Spinal cord (tissue), 4 donors: ENCODE measurements around the gene GNB5. TPM values are rescaled to one million over a fixed set of nuclear protein-coding genes. Genes with fewer than 3 reads are reported as not detected.

ENCODE experiments used
- polyA plus RNA-seq, 2 donors: library from polyadenylated mRNA; unstranded; fragments of 120-200 nt; gene quantifications; one replicate each; pipeline ENCODE4 v1.2.1, GENCODE V29; 2013; ENCODE audit not compliant: insufficient read length in 2 of 2
- small RNA-seq: library from RNA; depleted of rRNA; stranded (forward); fragments of <200 nt; gene quantifications from one replicate; pipeline ENCODE3, GENCODE V24; 2014; ENCODE audit warnings: low replicate concordance
- total RNA-seq, 2 donors: library from RNA; depleted of rRNA in 1 of 2; stranded (reverse); fragments of 120-200 nt in 1 of 2; fragments of >200 nt in 1 of 2; gene quantifications; one replicate each; pipeline versions ENCODE4 v1.2.3 to v1.2.4, GENCODE V29; 2013 to 2014

GNB5 gene
- total and polyA plus RNA-seq, 4 donors, result 28.0 to 57.2 (median 54.6) TPM

Small RNA genes within 50 kb of the gene (small RNA-seq; reads per million reads assigned to genes)
- not detected for gene RF00019

Other genes with a start within 250 kb of the GNB5 start
- gene LEO1, start 219.6 kb downstream of the GNB5 start, total RNA-seq, result 10 to 100 TPM; 26.4 to 29.7 TPM
- 10 to 100 TPM; 29.0 to 30.0 TPM for gene LEO1, start 219.6 kb downstream of the GNB5 start, polyA plus RNA-seq
- 10 to 100 TPM; 36.5 to 85.9 TPM for gene MAPK6, start 172.2 kb downstream of the GNB5 start, total RNA-seq
- gene MAPK6, start 172.2 kb downstream of the GNB5 start, polyA plus RNA-seq, result 10 to 100 TPM; 55.1 to 73.4 TPM
- under 1 TPM; 0.44 to 0.50 TPM for gene BCL2L10, start 78.6 kb downstream of the GNB5 start, total RNA-seq
- 1 to 10 TPM; 1.3 to 1.7 TPM for gene BCL2L10, start 78.6 kb downstream of the GNB5 start, polyA plus RNA-seq
- gene MYO5C, start 104.4 kb upstream of the GNB5 start, total RNA-seq, result 10 to 100 TPM in 1 of 2 donors, 1 to 10 TPM in 1; 6.9 to 15.8 TPM
- 1 to 10 TPM; 4.2 to 6.2 TPM for gene MYO5C, start 104.4 kb upstream of the GNB5 start, polyA plus RNA-seq